ENCODE data around the gene OR8H3.

- TF ChIP-seq POLR2A (IDR thresholded peaks at IDR 0.05) (no peak), EP300 (IDR thresholded peaks at IDR 0.05) (no peak), CTCF (IDR thresholded peaks at IDR 0.05) (no peak), POLR2AphosphoS5 (IDR thresholded peaks at IDR 0.05) (no peak)
Measured at GRCh38 chr11:56151376-56151775, 29.2 kb downstream of the OR8H3 start.
